Skeletal muscle satellite cell (primary cell): ENCODE results near the gene SELENOT.
"Not testable (repeated sequence)": the region's sequence is repeated elsewhere in the genome, so short reads cannot be mapped to it uniquely, and the experiment has no call there.

Experiments used
- H3K27me3 ChIP-seq: 2 replicates; pipeline ENCODE4 v1.7.0; 2013; ENCODE audit warnings: low read length; ENCODE audit not compliant: control insufficient read depth, insufficient read depth
- H3K36me3 ChIP-seq: 2 replicates; pipeline ENCODE4 v1.7.0; 2013; ENCODE audit warnings: mild to moderate bottlenecking, control low read depth, low read length; ENCODE audit not compliant: insufficient read depth
- H3K4me1 ChIP-seq: 2 replicates; pipeline ENCODE4 v1.7.0; 2013; ENCODE audit warnings: low read length; ENCODE audit not compliant: control insufficient read depth, insufficient read depth
- H3K4me2 ChIP-seq: 2 replicates; pipeline ENCODE4 v1.7.0; 2013; ENCODE audit warnings: mild to moderate bottlenecking, low read length
- H3K4me3 ChIP-seq: 2 replicates; pipeline ENCODE4 v1.7.0; 2013; ENCODE audit warnings: low read length
- H3K9ac ChIP-seq: 2 replicates; pipeline ENCODE4 v1.7.0; 2013; ENCODE audit warnings: mild to moderate bottlenecking, low read depth, low read length, moderate library complexity
- H3K9me3 ChIP-seq: replicated peaks from 2 replicates; pipeline ENCODE4 v1.7.0; 2013; ENCODE audit warnings: mild to moderate bottlenecking, control low read depth, low read length

SELENOT gene

DNA sequence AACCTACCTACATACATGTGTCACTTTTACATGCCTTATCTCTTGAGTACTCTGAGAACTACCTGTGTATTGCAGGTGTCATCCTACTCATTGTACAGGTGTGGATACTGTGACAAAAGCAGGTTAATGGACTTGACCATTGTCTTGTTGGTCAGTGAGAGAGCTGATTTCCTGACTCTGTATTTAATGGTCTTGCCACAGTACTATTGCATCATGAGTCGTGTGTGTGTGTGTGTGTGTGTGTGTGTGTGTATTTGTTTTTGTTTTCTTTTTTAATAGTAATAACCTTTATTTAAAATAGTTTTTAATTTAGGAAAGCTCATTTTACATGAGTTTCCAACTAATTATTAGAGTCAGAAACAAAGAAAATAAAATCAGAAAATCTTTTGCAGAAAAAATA lies 7.7 kb downstream of the SELENOT start:
- Histone ChIP-seq H3K4me3 (no peak overlapping the region), H3K36me3 (peaks cover 23% of the 10 kb centered on the region), H3K4me2 (no peak overlapping the region), H3K9me3 (no peaks in the 10 kb centered on the region), H3K27me3 (no peaks in the 10 kb centered on the region), H3K4me1 (peaks cover 8% of the 10 kb centered on the region), H3K9ac (no peak overlapping the region)

DNA sequence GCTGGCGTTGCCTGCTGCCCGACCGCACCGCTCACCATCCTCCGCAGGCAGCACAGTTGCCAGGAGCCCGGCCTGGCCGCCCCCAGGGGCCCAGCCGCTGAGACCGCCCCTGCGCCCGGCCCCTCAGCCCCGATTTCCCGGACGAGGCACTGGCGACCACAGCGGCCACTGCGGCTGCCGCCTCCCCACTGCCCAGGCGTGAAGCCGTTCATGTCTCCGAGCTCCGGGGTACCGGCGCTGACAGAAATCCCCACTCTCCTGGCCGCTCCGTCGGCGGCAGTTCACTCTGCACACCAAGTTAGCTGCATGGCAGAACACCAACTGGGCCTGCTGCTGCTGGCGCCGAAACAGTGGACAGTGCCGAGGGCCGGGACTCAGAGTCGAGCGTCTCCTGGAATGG lies 8.5 kb downstream of the SELENOT start:
- no peak overlapping the region for H3K9ac ChIP-seq
- H3K9me3 ChIP-seq = no peaks in the 10 kb centered on the region
- H3K27me3 ChIP-seq = no peaks in the 10 kb centered on the region
- H3K4me2 ChIP-seq = no peak overlapping the region
- no peak overlapping the region for H3K4me3 ChIP-seq
- peaks cover 18% of the 10 kb centered on the region for H3K36me3 ChIP-seq
- H3K4me1 ChIP-seq = peaks cover 4% of the 10 kb centered on the region

DNA sequence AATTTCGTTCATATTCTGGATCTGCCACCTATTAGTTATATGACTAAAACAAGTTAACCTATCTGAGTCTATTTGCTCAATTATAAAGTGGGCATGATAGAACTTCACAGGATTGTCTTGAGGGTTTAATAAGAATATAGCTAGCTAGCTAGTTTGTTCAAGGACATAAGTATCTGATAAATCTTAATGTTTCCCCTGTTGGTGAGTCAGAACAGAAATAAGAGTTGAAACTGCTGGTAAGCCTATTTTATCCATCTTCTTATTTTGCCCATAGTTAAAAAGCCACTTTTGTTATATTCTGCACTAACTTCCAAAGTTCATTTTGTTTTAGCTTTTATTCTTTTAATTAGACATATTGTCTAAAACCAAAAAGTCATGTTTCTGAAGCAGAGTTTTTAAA lies 9.4 kb downstream of the SELENOT start:
- peaks cover 4% of the 10 kb centered on the region for H3K4me1 ChIP-seq

DNA sequence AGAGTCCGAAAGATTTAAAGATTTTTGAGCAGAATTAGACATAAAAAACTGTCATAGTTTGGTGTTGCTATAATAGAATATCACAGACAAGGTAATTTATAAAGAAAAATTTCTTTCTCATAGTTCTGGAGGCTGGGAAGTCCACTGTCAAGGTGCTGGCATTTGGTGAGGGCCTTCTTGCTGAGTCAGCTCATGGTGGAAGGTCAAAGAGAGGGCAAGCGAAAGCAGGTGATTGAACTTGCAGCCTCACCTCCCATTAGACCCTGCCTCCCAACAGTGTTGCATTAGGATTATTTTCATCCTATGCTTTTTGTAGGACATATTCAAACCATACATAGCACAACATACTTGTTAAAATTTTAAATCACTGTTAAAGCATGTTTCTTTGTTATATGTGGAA lies 9.9 kb downstream of the SELENOT start:
- Histone ChIP-seq H3K9me3 (no peaks in the 10 kb centered on the region), H3K4me1 (peaks cover 4% of the 10 kb centered on the region), H3K27me3 (no peaks in the 10 kb centered on the region), H3K9ac (no peak overlapping the region), H3K36me3 (peaks cover 18% of the 10 kb centered on the region), H3K4me2 (no peak overlapping the region), H3K4me3 (no peak overlapping the region)

More for the DNA sequence above, 9.4 kb downstream of the SELENOT start:
- H3K27me3 ChIP-seq = no peaks in the 10 kb centered on the region
- no peak overlapping the region for H3K4me3 ChIP-seq
- H3K4me2 ChIP-seq = no peak overlapping the region
- H3K36me3 ChIP-seq = peaks cover 18% of the 10 kb centered on the region
- no peak overlapping the region for H3K9ac ChIP-seq
- H3K9me3 ChIP-seq = no peaks in the 10 kb centered on the region

DNA sequence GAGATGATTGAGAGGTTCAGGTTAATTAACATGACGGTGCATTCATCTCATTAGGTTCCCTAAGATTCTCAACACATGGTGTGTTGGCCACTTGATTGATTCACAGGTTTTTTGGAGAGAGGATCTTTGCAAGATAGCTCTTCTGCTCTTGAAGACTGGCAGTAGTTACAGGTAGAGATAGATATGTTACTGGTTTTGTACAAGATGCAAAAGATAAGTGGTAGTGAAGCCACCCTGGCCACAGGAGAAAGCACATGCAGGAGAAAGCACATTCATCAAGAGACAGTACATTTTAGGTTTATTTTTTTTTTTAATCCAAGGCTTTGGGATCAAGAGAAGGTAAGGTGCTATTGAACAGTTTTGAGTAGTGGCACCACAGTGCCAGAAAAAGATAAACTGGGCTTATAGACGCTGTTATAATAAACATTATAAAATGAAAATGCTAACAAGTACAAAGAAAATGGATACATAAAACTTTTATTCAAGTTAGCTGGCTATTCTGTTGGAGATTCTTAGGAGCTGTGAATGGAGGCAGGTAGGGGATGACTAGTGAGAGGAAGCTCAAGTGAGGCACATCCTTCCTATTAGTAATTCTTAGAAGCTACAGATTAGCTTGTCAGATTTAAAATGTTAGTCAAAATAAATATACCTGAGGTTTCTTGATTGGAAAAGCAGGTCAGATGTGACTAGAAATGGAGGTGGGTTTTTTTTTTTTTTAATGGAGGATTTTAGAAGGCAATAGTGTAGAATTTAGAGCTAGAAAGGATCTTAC lies 10.8 kb downstream of the SELENOT start:
- H3K27me3 ChIP-seq = no peaks in the 10 kb centered on the region
- no peaks in the 10 kb centered on the region for H3K9me3 ChIP-seq
- peaks cover 18% of the 10 kb centered on the region for H3K36me3 ChIP-seq
- H3K4me1 ChIP-seq = peaks cover 4% of the 10 kb centered on the region
- H3K9ac ChIP-seq = no peak overlapping the region
- no peak overlapping the region for H3K4me2 ChIP-seq
- no peak overlapping the region for H3K4me3 ChIP-seq

DNA sequence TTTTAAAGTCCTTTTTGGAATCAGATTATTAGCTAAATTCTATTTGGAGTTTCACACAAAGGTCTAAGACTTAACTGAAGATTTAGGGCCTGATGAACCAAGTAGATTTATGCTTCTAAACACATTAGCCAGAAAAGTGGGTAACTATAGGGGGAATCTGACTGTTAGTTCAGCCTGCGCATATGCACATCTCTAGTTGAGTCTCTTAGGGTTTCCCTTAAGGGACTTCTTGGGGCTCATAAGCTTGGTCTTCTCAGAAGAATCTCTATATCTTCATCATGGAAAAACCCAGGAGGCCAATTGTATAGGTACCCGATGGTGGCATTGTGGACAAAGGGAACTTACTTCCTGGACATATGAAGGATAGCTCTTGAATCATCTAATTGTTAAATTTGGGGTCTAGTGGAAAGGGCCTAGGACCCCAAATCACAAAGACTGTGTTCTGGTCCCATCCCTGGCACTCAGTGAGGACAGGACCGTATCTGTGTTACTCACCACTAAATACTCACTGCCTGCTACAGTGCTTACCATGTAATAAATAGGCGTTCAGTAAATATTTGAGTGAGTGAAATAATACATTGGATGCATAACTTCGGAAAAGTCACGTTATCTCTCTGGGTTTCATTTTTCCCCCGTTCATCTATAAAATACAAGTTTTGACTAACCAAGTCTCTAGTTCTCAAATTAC lies 17.0 kb downstream of the SELENOT start:
- Histone ChIP-seq H3K9me3 (no peaks in the 10 kb centered on the region), H3K27me3 (no peaks in the 10 kb centered on the region), H3K9ac (no peak overlapping the region), H3K4me3 (no peak overlapping the region), H3K4me1 (peaks cover 15% of the 10 kb centered on the region), H3K36me3 (peaks cover 2% of the 10 kb centered on the region), H3K4me2 (no peak overlapping the region)

DNA sequence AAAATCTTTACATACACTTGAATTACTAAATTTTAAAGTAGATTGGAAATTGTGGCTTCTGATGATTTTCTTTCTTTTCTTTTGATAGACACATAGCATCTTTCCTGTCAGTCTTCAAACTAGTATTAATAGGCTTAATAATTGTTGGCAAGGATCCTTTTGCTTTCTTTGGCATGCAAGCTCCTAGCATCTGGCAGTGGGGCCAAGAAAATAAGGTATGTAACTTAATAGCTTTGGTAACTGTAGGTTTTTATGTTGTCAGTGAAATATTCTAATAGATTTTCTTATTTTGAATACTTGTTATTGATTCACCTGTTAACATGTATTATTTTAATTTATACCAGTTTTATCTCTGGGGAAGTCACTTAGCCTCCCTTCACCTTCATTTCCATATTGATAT lies 19.8 kb downstream of the SELENOT start:
- not testable (repeated sequence) for H3K27me3 ChIP-seq, H3K9ac ChIP-seq, H3K9me3 ChIP-seq, H3K4me3 ChIP-seq
- H3K36me3 ChIP-seq = peaks cover 23% of the 10 kb centered on the region
- peaks cover 15% of the 10 kb centered on the region for H3K4me1 ChIP-seq
- peak overlapping the region; percentile 30 for H3K4me2 ChIP-seq

DNA sequence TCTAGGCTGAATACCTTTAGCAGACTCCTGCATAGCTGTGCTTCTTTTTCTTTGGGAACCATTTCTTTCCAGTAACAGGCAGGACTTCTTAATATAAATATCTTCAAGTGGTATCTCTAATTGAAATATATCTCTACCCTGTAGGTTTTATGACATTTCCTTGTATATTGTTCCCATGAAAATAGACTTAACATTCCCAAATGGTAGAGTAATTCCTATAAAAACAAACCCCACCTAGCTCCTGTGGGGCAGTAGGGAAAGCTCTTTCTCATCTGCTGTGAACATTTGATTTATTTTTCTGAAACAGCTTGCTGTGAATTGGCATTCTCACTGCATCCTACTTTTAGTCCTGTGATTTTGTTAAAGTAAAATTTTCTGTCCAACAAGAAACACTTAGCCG lies 20.8 kb downstream of the SELENOT start:
- Histone ChIP-seq H3K4me2 (peak overlapping the region; percentile 8), H3K9ac (no peak overlapping the region), H3K4me1 (peaks cover 15% of the 10 kb centered on the region), H3K4me3 (no peak overlapping the region), H3K9me3 (no peaks in the 10 kb centered on the region), H3K36me3 (peaks cover 23% of the 10 kb centered on the region), H3K27me3 (no peaks in the 10 kb centered on the region)

DNA sequence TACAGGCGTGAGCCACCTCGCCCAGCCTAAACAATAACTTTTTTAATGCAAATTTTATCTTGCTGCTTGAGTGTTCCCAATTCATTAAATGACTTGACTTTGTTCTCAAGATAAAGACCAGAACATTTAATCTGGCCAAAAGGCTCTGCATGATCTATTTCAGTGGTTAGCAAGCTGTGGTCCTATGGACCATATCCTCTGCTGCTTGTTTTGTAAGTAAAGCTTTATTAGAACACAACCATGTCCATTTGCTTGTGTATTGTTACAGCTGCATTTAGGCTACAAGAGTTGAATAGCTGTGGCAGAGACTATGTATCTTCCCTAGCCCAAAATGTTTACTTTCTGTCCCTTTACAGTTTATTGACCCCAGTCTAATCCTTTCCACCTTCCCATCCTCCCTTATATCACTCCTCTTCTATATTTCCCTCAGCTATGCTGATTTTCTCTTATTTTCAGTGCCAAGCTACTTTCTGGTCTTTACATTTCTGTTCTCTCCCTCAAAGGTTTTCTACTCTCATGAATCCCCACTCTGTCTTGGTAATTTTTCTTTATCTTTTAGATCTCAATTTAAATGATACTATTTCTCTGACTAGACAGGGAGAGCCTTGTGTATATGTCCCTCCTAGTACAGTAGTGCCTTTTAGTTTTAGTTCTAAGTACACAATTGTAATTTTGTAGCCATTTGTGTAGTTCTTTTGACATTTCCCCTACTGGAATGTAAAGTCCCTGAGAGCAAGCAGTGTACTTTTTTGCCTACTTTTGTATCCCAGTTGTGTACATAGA lies 23.2 kb downstream of the SELENOT start:
- H3K4me3 ChIP-seq = no peak overlapping the region
- H3K4me1 ChIP-seq = peaks cover 15% of the 10 kb centered on the region
- no peaks in the 10 kb centered on the region for H3K9me3 ChIP-seq
- no peak overlapping the region for H3K9ac ChIP-seq
- H3K27me3 ChIP-seq = no peaks in the 10 kb centered on the region
- H3K36me3 ChIP-seq = peaks cover 30% of the 10 kb centered on the region
- H3K4me2 ChIP-seq = no peak overlapping the region

DNA sequence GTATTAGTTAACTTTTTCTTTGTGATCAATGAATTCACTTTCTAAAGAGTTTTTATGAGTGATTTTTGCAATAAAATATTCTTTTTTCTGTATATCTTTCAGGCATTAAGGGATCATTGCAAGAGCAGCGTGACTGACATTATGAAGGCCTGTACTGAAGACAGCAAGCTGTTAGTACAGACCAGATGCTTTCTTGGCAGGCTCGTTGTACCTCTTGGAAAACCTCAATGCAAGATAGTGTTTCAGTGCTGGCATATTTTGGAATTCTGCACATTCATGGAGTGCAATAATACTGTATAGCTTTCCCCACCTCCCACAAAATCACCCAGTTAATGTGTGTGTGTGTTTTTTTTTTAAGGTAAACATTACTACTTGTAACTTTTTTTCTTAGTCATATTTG lies 24.4 kb downstream of the SELENOT start:
- Histone ChIP-seq H3K36me3 (peaks cover 30% of the 10 kb centered on the region), H3K27me3 (no peaks in the 10 kb centered on the region), H3K4me1 (peaks cover 15% of the 10 kb centered on the region), H3K4me3 (no peak overlapping the region), H3K4me2 (no peak overlapping the region), H3K9me3 (no peaks in the 10 kb centered on the region), H3K9ac (no peak overlapping the region)

DNA sequence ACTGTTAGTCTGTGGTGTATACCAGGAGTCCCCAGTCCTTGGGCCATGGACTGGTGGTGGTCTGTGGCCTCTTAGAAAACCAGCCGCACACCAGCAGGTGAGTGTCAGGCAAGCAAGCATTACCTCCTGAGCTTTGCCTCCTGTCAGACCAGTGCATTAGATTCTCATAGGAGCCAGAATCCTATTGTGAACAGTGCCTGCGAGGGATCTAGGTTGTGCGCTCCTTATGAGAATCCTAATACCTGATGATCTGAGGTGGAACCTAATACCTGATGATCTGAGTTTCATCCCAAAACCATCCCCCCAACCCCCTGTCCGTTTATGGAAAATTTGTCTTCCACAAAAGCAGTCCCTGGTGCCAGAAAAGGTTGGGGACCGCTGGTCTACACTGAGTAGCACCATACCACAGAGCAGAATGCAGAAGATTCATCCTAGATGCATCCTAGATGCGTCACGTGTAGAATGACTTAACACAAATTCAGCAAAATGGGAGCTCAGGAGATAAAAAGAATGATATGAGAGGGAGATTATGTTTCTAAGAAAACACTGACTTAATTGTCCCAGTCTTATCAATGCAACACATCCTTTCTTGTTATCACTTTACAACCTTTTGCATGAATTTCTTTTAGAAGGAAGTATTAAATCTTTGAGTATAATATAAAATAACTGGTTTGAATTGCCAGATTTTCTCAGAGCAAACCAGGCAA lies 28.5 kb downstream of the SELENOT start:
- Histone ChIP-seq H3K27me3 (no peaks in the 10 kb centered on the region), H3K4me1 (no peaks in the 10 kb centered on the region), H3K36me3 (peaks cover 20% of the 10 kb centered on the region), H3K4me3 (no peak overlapping the region), H3K9me3 (no peaks in the 10 kb centered on the region), H3K4me2 (no peak overlapping the region), H3K9ac (no peak overlapping the region)
